Choroid plexus epithelial cell (primary cell): ENCODE results near the gene POR.
"Not testable (repeated sequence)": the region's sequence is repeated elsewhere in the genome, so short reads cannot be mapped to it uniquely, and the experiment has no call there.

Experiments used
- DNase-seq: peaks from one replicate; pipeline ENCODE4 v3.0.0-alpha.2; 2010; ENCODE audit warnings: low read depth
- H3K4me3 ChIP-seq: 2 replicates; pipeline ENCODE4 v1.5.1; 2011; ENCODE audit warnings: low read depth, mild to moderate bottlenecking, control low read depth, low read length, moderate library complexity
- CTCF ChIP-seq: conservative IDR thresholded peaks from 2 replicates; pipeline ENCODE4 v1.5.1; 2011; ENCODE audit warnings: low read depth, mild to moderate bottlenecking, control low read depth, inconsistent platforms, low read length, moderate library complexity

POR gene

GRCh38 chr7:75995996-75996395 is 81.0 kb downstream of the POR start:
- no peak for TF ChIP-seq CTCF
- no peak overlapping the region for H3K4me3 ChIP-seq
- DNase-seq, result no peak

- TF ChIP-seq CTCF, result no peak
- no peak for DNase-seq
- H3K4me3 ChIP-seq, result no peak overlapping the region
Measured at GRCh38 chr7:75996476-75996875, 81.5 kb downstream of the POR start.

GRCh38 chr7:75998038-75998437 is 83.1 kb downstream of the POR start:
- no peak overlapping the region for H3K4me3 ChIP-seq
- no peak for DNase-seq
- no peak for TF ChIP-seq CTCF

- no peak for TF ChIP-seq CTCF
- DNase-seq, result no peak
- no peak overlapping the region for H3K4me3 ChIP-seq
Measured at GRCh38 chr7:76000566-76000965, 85.6 kb downstream of the POR start.

GRCh38 chr7:76002139-76002538 is 87.2 kb downstream of the POR start:
- H3K4me3 ChIP-seq, result no peak overlapping the region
- DNase-seq, result no peak
- no peak for TF ChIP-seq CTCF

- no peak overlapping the region for H3K4me3 ChIP-seq
- TF ChIP-seq CTCF, result no peak
- DNase-seq, result no peak
Measured at GRCh38 chr7:76002822-76003221, 87.9 kb downstream of the POR start.

GRCh38 chr7:76003351-76003750 is 88.4 kb downstream of the POR start:
- H3K4me3 ChIP-seq, result no peak overlapping the region
- DNase-seq, result no peak
- no peak for TF ChIP-seq CTCF

GRCh38 chr7:76005004-76005403 is 90.0 kb downstream of the POR start:
- not testable (repeated sequence) for DNase-seq, H3K4me3 ChIP-seq
